B cell (primary cell): ENCODE measurements around the gene SLC13A1. TPM values are rescaled to one million over a fixed set of nuclear protein-coding genes. Genes with fewer than 3 reads are reported as not detected.

Source experiments
- ATAC-seq: fragments of 200-7000 bp; cut with Tn5 transposase; one replicate; pipeline ENCODE4 v1.10.0; 2021; ENCODE audit warnings: low read depth, mild to moderate bottlenecking, moderate number of reproducible peaks, moderate library complexity
- CTCF ChIA-PET: fragments of 350-600 bp; sonication (Branson Sonifier 250); formaldehyde crosslinking; loops from one replicate; lab custom pipeline; 2021; ENCODE audit warnings: antibody characterized with exemption, inconsistent platforms; lab: Charles Lee
- POLR2A ChIA-PET: fragments of 350-600 bp; sonication (Branson Sonifier 250); formaldehyde crosslinking; loops from one replicate; lab custom pipeline; 2021; ENCODE audit warnings: antibody characterized with exemption; lab: Charles Lee
- DNase-seq: peaks from one replicate; pipeline ENCODE4 v3.0.0; 2013
- H2AFZ ChIP-seq: 2 replicates; pipeline ENCODE4 v1.6.1; 2012; ENCODE audit warnings: mild to moderate bottlenecking, low read depth, low read length; ENCODE audit not compliant: insufficient read depth, poor library complexity, severe bottlenecking
- H3K27ac ChIP-seq, 2 donors: 1 replicate in 1 of 2; 2 replicates in 1 of 2; pipeline ENCODE4 v1.5.1; 2012 to 2013; ENCODE audit warnings: low read length in 2 of 2, mild to moderate bottlenecking in 2 of 2, moderate library complexity in 1 of 2
- H3K27me3 ChIP-seq, 4 experiments: fragments of 200-600 bp in 1 of 4; sonication (generic) in 1 of 4; replicated peaks in 1 of 4; 1 replicate in 2 of 4; 2 replicates in 2 of 4; pipeline versions ENCODE4 v1.6.1 to v1.7.0; 2013 to 2016; ENCODE audit warnings: low read length in 3 of 4, mild to moderate bottlenecking in 2 of 4, mixed read lengths in 1 of 4, moderate library complexity in 1 of 4; ENCODE audit not compliant: insufficient read depth in 4 of 4, control insufficient read depth in 3 of 4; ENCODE audit errors: control extremely low read depth in 1 of 4
- H3K36me3 ChIP-seq, 2 experiments: replicated peaks in 1 of 2; 1 replicate in 1 of 2; 2 replicates in 1 of 2; pipeline versions ENCODE4 v1.6.1 to v1.7.1; 2013; ENCODE audit warnings: low read length in 1 of 2; ENCODE audit not compliant: insufficient read depth in 2 of 2, control insufficient read depth in 1 of 2; ENCODE audit errors: control extremely low read depth in 1 of 2, extremely low read depth in 1 of 2
- H3K4me1 ChIP-seq, 2 donors: fragments of 200-600 bp in 1 of 2; sonication (generic) in 1 of 2; 1 replicate in 1 of 2; 2 replicates in 1 of 2; pipeline versions ENCODE4 v1.5.1 to v1.6.1; 2013 to 2017; ENCODE audit warnings: low read length in 2 of 2; ENCODE audit not compliant: control insufficient read depth in 2 of 2, insufficient read depth in 2 of 2
- H3K4me2 ChIP-seq: replicated peaks from 2 replicates; pipeline ENCODE3; 2012; ENCODE audit warnings: mild to moderate bottlenecking, low read depth, low read length; ENCODE audit not compliant: poor library complexity, severe bottlenecking
- H3K4me3 ChIP-seq, 5 experiments: fragments of 200-600 bp in 1 of 5; sonication (generic) in 1 of 5; 1 replicate in 3 of 5; 2 replicates in 2 of 5; pipeline versions ENCODE4 v1.5.1 to v1.7.0; 2011 to 2016; ENCODE audit warnings: low read length in 4 of 5, mild to moderate bottlenecking in 4 of 5, low read depth in 2 of 5, control low read depth in 1 of 5, moderate library complexity in 1 of 5; ENCODE audit not compliant: insufficient read depth in 1 of 5; ENCODE audit errors: control extremely low read depth in 1 of 5, extremely low read depth in 1 of 5
- H3K79me2 ChIP-seq: fragments of 200-600 bp; sonication (generic); one replicate; pipeline ENCODE4 v1.6.0; 2016; ENCODE audit warnings: low read length; ENCODE audit not compliant: control insufficient read depth, insufficient read depth
- H3K9ac ChIP-seq: fragments of 200-600 bp; sonication (generic); 2 replicates; pipeline ENCODE4 v1.6.1; 2017; ENCODE audit warnings: mild to moderate bottlenecking, low read length, moderate library complexity
- H3K9me3 ChIP-seq, 3 donors: one replicate each; pipeline versions ENCODE4 v1.6.1 to v1.7.1; 2013; ENCODE audit warnings: low read length in 2 of 3; ENCODE audit not compliant: control insufficient read depth in 2 of 3, insufficient read depth in 1 of 3; ENCODE audit errors: control extremely low read depth in 1 of 3
- H4K20me1 ChIP-seq: 2 replicates; pipeline ENCODE4 v1.6.0; 2012; ENCODE audit warnings: mild to moderate bottlenecking, low read length; ENCODE audit not compliant: insufficient read depth, control insufficient read depth, poor library complexity, severe bottlenecking
- H3K27ac Mint-ChIP-seq: one replicate; pipeline ENCODE4 v1.8.0; 2021; ENCODE audit warnings: mixed read lengths
- H3K27me3 Mint-ChIP-seq: one replicate; pipeline ENCODE4 v1.8.0; 2021; ENCODE audit warnings: mixed read lengths
- H3K4me1 Mint-ChIP-seq: one replicate; pipeline ENCODE4 v1.8.0; 2021; ENCODE audit warnings: mixed read lengths
- H3K4me3 Mint-ChIP-seq: one replicate; pipeline ENCODE4 v1.8.0; 2021; ENCODE audit warnings: mixed read lengths
- H3K9me3 Mint-ChIP-seq: one replicate; pipeline ENCODE4 v1.8.0; 2022; ENCODE audit warnings: mixed read lengths; ENCODE audit not compliant: insufficient read depth
- EZH2 ChIP-seq: IDR thresholded peaks from 2 replicates; pipeline ENCODE4 v1.6.1; 2012; ENCODE audit warnings: borderline replicate concordance, low read depth, mild to moderate bottlenecking, moderate library complexity, low read length; ENCODE audit not compliant: insufficient read depth, poor library complexity, severe bottlenecking
- WGBS: methylation state at CpG from one replicate; pipeline ENCODE4 v1.1.5; 2013; ENCODE audit warnings: missing lambda C conversion rate; ENCODE audit not compliant: insufficient coverage; 5-methylcytosine and 5-hydroxymethylcytosine counted together
- intact Hi-C: fragments of 100-400 bp; cut with micrococcal nuclease; formaldehyde crosslinking; loops from one replicate; pipeline ENCODE4 v1.10.0; 2022
- polyA plus RNA-seq: library from polyadenylated mRNA; depleted of rRNA; stranded (reverse); fragments of >200 nt; gene quantifications from 2 replicates; pipeline ENCODE4 v1.2.3, GENCODE V29; 2012
- total RNA-seq, 2 donors: library from RNA; stranded (reverse); fragments of 120-200 nt in 1 of 2; gene quantifications; 1 replicate in 1 of 2; 2 replicates in 1 of 2; pipeline versions ENCODE4 v1.2.3 to v1.2.4, GENCODE V29; 2013 to 2022
- TF ChIP-seq, protein P1 (sequence below): fragments of 200-600 bp; IDR thresholded peaks from one replicate; pipeline ENCODE4 v1.8.0; 2022; ENCODE audit warnings: antibody characterized with exemption, mild to moderate bottlenecking

Gene SLC13A1
- total and polyA plus RNA-seq, 2 donors (not counting 1 experiment from before 2014, with no cell fraction given), result not detected

DNA sequence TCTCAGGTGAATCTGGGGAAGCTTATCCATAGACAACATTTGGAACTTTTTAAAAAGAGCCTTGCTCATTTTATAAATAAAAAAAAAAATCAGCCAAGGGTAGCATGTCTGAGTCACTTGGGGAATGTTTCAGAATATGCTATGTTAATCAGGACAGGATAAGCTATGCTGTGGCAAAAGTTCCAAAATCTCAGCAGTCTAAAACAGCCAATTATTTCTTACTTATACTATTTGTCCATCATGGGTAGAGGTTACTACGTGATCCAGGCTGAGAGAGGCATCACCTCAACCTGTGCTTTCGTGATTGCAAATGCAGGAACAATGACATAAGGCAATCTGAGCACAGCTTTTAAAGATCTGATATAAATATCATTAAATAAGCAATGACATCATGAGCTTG is 6.5 kb downstream of the SLC13A1 start:
- Mint-ChIP-seq H3K4me1 (no peaks in the 10 kb centered on the region), H3K4me3 (no peak overlapping the region), H3K9me3 (peaks cover 2% of the 10 kb centered on the region), H3K27ac (no peak overlapping the region), H3K27me3 (no peaks in the 10 kb centered on the region)
- Histone ChIP-seq H3K9me3 (no peaks in the 10 kb centered on the region), H3K27ac (no peak overlapping the region), H3K4me3 (no peak overlapping the region), H3K36me3 (no peaks in the 10 kb centered on the region), H3K27me3 (no peaks in the 10 kb centered on the region), H3K9ac (no peak overlapping the region), H4K20me1 (no peaks in the 10 kb centered on the region), H3K4me2 (no peak overlapping the region), H3K4me1 (no peaks in the 10 kb centered on the region), H2AFZ (no peak overlapping the region), H3K79me2 (no peaks in the 10 kb centered on the region)
- CTCF ChIA-PET, result no interaction called here
- POLR2A ChIA-PET, result no interaction called here
- no CpG with 5 or more reads among the region's 2 CpGs for WGBS
- intact Hi-C loops, result no loop called here
- DNase-seq (no peak), ATAC-seq (no peak)
- TF ChIP-seq, protein P1, sequence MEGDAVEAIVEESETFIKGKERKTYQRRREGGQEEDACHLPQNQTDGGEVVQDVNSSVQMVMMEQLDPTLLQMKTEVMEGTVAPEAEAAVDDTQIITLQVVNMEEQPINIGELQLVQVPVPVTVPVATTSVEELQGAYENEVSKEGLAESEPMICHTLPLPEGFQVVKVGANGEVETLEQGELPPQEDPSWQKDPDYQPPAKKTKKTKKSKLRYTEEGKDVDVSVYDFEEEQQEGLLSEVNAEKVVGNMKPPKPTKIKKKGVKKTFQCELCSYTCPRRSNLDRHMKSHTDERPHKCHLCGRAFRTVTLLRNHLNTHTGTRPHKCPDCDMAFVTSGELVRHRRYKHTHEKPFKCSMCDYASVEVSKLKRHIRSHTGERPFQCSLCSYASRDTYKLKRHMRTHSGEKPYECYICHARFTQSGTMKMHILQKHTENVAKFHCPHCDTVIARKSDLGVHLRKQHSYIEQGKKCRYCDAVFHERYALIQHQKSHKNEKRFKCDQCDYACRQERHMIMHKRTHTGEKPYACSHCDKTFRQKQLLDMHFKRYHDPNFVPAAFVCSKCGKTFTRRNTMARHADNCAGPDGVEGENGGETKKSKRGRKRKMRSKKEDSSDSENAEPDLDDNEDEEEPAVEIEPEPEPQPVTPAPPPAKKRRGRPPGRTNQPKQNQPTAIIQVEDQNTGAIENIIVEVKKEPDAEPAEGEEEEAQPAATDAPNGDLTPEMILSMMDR, result no peak
- TF ChIP-seq EZH2, result no peak

DNA sequence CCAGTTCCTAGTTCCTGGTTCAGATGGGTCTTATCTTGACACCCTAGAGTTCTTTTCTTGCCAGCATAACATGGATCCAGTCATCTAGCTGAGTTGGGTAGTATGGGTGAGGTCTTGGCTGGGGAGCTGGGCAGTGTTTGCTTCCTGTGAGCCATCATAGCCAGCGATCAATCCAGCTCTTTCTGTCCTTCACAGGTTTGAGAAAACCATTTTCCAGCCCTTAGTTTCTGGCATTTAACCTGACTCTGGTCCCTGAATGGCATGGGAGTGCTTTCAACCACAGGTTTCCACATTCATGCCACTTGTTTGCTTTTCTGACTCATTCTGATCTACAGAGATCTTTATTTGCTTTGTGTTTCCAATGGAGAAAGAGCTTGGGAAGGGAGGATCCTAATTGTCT is 8.6 kb downstream of the SLC13A1 start:
- Histone ChIP-seq H3K27ac (no peak overlapping the region), H3K9ac (no peak overlapping the region), H2AFZ (no peak overlapping the region), H3K36me3 (no peaks in the 10 kb centered on the region), H3K27me3 (no peaks in the 10 kb centered on the region), H3K9me3 (no peaks in the 10 kb centered on the region), H4K20me1 (no peaks in the 10 kb centered on the region), H3K4me1 (no peaks in the 10 kb centered on the region), H3K4me2 (no peak overlapping the region), H3K4me3 (no peak overlapping the region), H3K79me2 (no peaks in the 10 kb centered on the region)
- WGBS, result 86% methylated on average over 1 of the region's 1 CpG
- ATAC-seq, result no peak
- H3K4me3 Mint-ChIP-seq, result no peak overlapping the region
- DNase-seq, result no peak
- peaks cover 2% of the 10 kb centered on the region for H3K9me3 Mint-ChIP-seq
- intact Hi-C loops, result no loop called here
- ChIA-PET POLR2A (no interaction called here), CTCF (no interaction called here)
- no peaks in the 10 kb centered on the region for H3K27me3 Mint-ChIP-seq
- H3K4me1 Mint-ChIP-seq, result no peaks in the 10 kb centered on the region
- TF ChIP-seq EZH2, result no peak
- TF ChIP-seq, protein P1, result no peak
- H3K27ac Mint-ChIP-seq, result no peak overlapping the region
